ENCODE results near the gene VPS8.

VPS8 gene

GRCh38 chr3:184791171-184791570, 20.8 kb upstream of the VPS8 start:
- no peak overlapping the region for H3K9ac ChIP-seq (ENCODE audit: low read length)
- H3K27ac ChIP-seq (ENCODE audit: low read depth, low read length) = no peak overlapping the region
- H3K27me3 ChIP-seq (ENCODE audit: control insufficient read depth, insufficient read depth, low read length) = no peaks in the 10 kb centered on the region
- no peak overlapping the region for H3K4me3 ChIP-seq (ENCODE audit: low read length)
- H3K4me1 ChIP-seq (ENCODE audit: control insufficient read depth, insufficient read depth, low read length) = peaks cover 8% of the 10 kb centered on the region
- no peaks in the 10 kb centered on the region for H3K36me3 ChIP-seq (ENCODE audit: control insufficient read depth, insufficient read depth, low read length)

GRCh38 chr3:184795522-184796190, 16.3 kb upstream of the VPS8 start:
- Histone ChIP-seq H3K9ac (ENCODE audit: low read length) (no peak overlapping the region), H3K36me3 (ENCODE audit: control insufficient read depth, insufficient read depth, low read length) (no peaks in the 10 kb centered on the region), H3K27me3 (ENCODE audit: control insufficient read depth, insufficient read depth, low read length) (no peaks in the 10 kb centered on the region), H3K4me1 (ENCODE audit: control insufficient read depth, insufficient read depth, low read length) (no peaks in the 10 kb centered on the region), H3K4me3 (ENCODE audit: low read length) (no peak overlapping the region), H3K27ac (ENCODE audit: low read depth, low read length) (no peak overlapping the region)

- no peak overlapping the region for H3K9ac ChIP-seq (ENCODE audit: low read length)
Measured at GRCh38 chr3:184796551-184796950, 15.4 kb upstream of the VPS8 start.

GRCh38 chr3:184796954-184797353, 15.0 kb upstream of the VPS8 start:
- no peaks in the 10 kb centered on the region for H3K27me3 ChIP-seq (ENCODE audit: control insufficient read depth, insufficient read depth, low read length)
- no peaks in the 10 kb centered on the region for H3K36me3 ChIP-seq (ENCODE audit: control insufficient read depth, insufficient read depth, low read length)
- no peak overlapping the region for H3K27ac ChIP-seq (ENCODE audit: low read depth, low read length)
- H3K4me1 ChIP-seq (ENCODE audit: control insufficient read depth, insufficient read depth, low read length) = no peaks in the 10 kb centered on the region
- H3K9ac ChIP-seq (ENCODE audit: low read length) = no peak overlapping the region
- H3K4me3 ChIP-seq (ENCODE audit: low read length) = no peak overlapping the region

More at GRCh38 chr3:184796551-184796950, 15.4 kb upstream of the VPS8 start:
- Histone ChIP-seq H3K4me3 (ENCODE audit: low read length) (no peak overlapping the region), H3K27me3 (ENCODE audit: control insufficient read depth, insufficient read depth, low read length) (no peaks in the 10 kb centered on the region), H3K4me1 (ENCODE audit: control insufficient read depth, insufficient read depth, low read length) (no peaks in the 10 kb centered on the region), H3K36me3 (ENCODE audit: control insufficient read depth, insufficient read depth, low read length) (no peaks in the 10 kb centered on the region), H3K27ac (ENCODE audit: low read depth, low read length) (no peak overlapping the region)

- H3K36me3 ChIP-seq (ENCODE audit: control insufficient read depth, insufficient read depth, low read length) = no peaks in the 10 kb centered on the region
- H3K27ac ChIP-seq (ENCODE audit: low read depth, low read length) = no peak overlapping the region
- no peak overlapping the region for H3K4me3 ChIP-seq (ENCODE audit: low read length)
- H3K9ac ChIP-seq (ENCODE audit: low read length) = no peak overlapping the region
- H3K4me1 ChIP-seq (ENCODE audit: control insufficient read depth, insufficient read depth, low read length) = no peaks in the 10 kb centered on the region
- no peaks in the 10 kb centered on the region for H3K27me3 ChIP-seq (ENCODE audit: control insufficient read depth, insufficient read depth, low read length)
Measured at GRCh38 chr3:184798120-184798519, 13.8 kb upstream of the VPS8 start.

- H3K27ac ChIP-seq (ENCODE audit: low read depth, low read length) = no peak overlapping the region
- no peak overlapping the region for H3K4me3 ChIP-seq (ENCODE audit: low read length)
- H3K36me3 ChIP-seq (ENCODE audit: control insufficient read depth, insufficient read depth, low read length) = no peaks in the 10 kb centered on the region
- H3K4me1 ChIP-seq (ENCODE audit: control insufficient read depth, insufficient read depth, low read length) = no peaks in the 10 kb centered on the region
- no peak overlapping the region for H3K9ac ChIP-seq (ENCODE audit: low read length)
- H3K27me3 ChIP-seq (ENCODE audit: control insufficient read depth, insufficient read depth, low read length) = no peaks in the 10 kb centered on the region
Measured at GRCh38 chr3:184800349-184800930, 11.5 kb upstream of the VPS8 start.

GRCh38 chr3:184801241-184801785, 10.7 kb upstream of the VPS8 start:
- H3K9ac ChIP-seq (ENCODE audit: low read length) = no peak overlapping the region
- no peak overlapping the region for H3K27ac ChIP-seq (ENCODE audit: low read depth, low read length)
- H3K4me1 ChIP-seq (ENCODE audit: control insufficient read depth, insufficient read depth, low read length) = no peaks in the 10 kb centered on the region
- H3K36me3 ChIP-seq (ENCODE audit: control insufficient read depth, insufficient read depth, low read length) = no peaks in the 10 kb centered on the region
- no peaks in the 10 kb centered on the region for H3K27me3 ChIP-seq (ENCODE audit: control insufficient read depth, insufficient read depth, low read length)
- no peak overlapping the region for H3K4me3 ChIP-seq (ENCODE audit: low read length)

- no peak overlapping the region for H3K4me3 ChIP-seq (ENCODE audit: low read length)
- H3K9ac ChIP-seq (ENCODE audit: low read length) = no peak overlapping the region
- no peak overlapping the region for H3K27ac ChIP-seq (ENCODE audit: low read depth, low read length)
- H3K36me3 ChIP-seq (ENCODE audit: control insufficient read depth, insufficient read depth, low read length) = no peaks in the 10 kb centered on the region
- no peaks in the 10 kb centered on the region for H3K27me3 ChIP-seq (ENCODE audit: control insufficient read depth, insufficient read depth, low read length)
- H3K4me1 ChIP-seq (ENCODE audit: control insufficient read depth, insufficient read depth, low read length) = no peaks in the 10 kb centered on the region
Measured at GRCh38 chr3:184802150-184802549, 9.8 kb upstream of the VPS8 start.

- H3K36me3 ChIP-seq (ENCODE audit: control insufficient read depth, insufficient read depth, low read length) = no peaks in the 10 kb centered on the region
- H3K9ac ChIP-seq (ENCODE audit: low read length) = no peak overlapping the region
- H3K4me1 ChIP-seq (ENCODE audit: control insufficient read depth, insufficient read depth, low read length) = no peaks in the 10 kb centered on the region
- H3K27ac ChIP-seq (ENCODE audit: low read depth, low read length) = no peak overlapping the region
- no peaks in the 10 kb centered on the region for H3K27me3 ChIP-seq (ENCODE audit: control insufficient read depth, insufficient read depth, low read length)
- H3K4me3 ChIP-seq (ENCODE audit: low read length) = no peak overlapping the region
Measured at GRCh38 chr3:184804801-184805200, 7.2 kb upstream of the VPS8 start.

- Histone ChIP-seq H3K36me3 (ENCODE audit: control insufficient read depth, insufficient read depth, low read length) (no peaks in the 10 kb centered on the region), H3K27me3 (ENCODE audit: control insufficient read depth, insufficient read depth, low read length) (no peaks in the 10 kb centered on the region), H3K9ac (ENCODE audit: low read length) (no peak overlapping the region), H3K4me1 (ENCODE audit: control insufficient read depth, insufficient read depth, low read length) (no peaks in the 10 kb centered on the region), H3K27ac (ENCODE audit: low read depth, low read length) (no peak overlapping the region), H3K4me3 (ENCODE audit: low read length) (no peak overlapping the region)
Measured at GRCh38 chr3:184805351-184806038, 6.5 kb upstream of the VPS8 start.

- no peak overlapping the region for H3K4me3 ChIP-seq (ENCODE audit: low read length)
- H3K27ac ChIP-seq (ENCODE audit: low read depth, low read length) = no peak overlapping the region
Measured at GRCh38 chr3:184806567-184807271, 5.2 kb upstream of the VPS8 start.

GRCh38 chr3:184807549-184807948, 4.4 kb upstream of the VPS8 start:
- Histone ChIP-seq H3K4me3 (ENCODE audit: low read length) (no peak overlapping the region), H3K9ac (ENCODE audit: low read length) (no peak overlapping the region), H3K36me3 (ENCODE audit: control insufficient read depth, insufficient read depth, low read length) (no peaks in the 10 kb centered on the region), H3K27me3 (ENCODE audit: control insufficient read depth, insufficient read depth, low read length) (no peaks in the 10 kb centered on the region), H3K27ac (ENCODE audit: low read depth, low read length) (no peak overlapping the region), H3K4me1 (ENCODE audit: control insufficient read depth, insufficient read depth, low read length) (no peaks in the 10 kb centered on the region)

More at GRCh38 chr3:184806567-184807271, 5.2 kb upstream of the VPS8 start:
- Histone ChIP-seq H3K36me3 (ENCODE audit: control insufficient read depth, insufficient read depth, low read length) (no peaks in the 10 kb centered on the region), H3K4me1 (ENCODE audit: control insufficient read depth, insufficient read depth, low read length) (no peaks in the 10 kb centered on the region), H3K9ac (ENCODE audit: low read length) (no peak overlapping the region), H3K27me3 (ENCODE audit: control insufficient read depth, insufficient read depth, low read length) (no peaks in the 10 kb centered on the region)
